SU-DHL-6 (cell line): ENCODE data around the gene NUCB2.

Source experiments
- H2AFZ ChIP-seq: fragments of 200-600 bp; sonication (generic); 2 replicates; pipeline ENCODE4 v1.6.1; 2014; ENCODE audit warnings: low read depth, mild to moderate bottlenecking, moderate library complexity, mixed read lengths, antibody characterized with exemption, low read length; ENCODE audit not compliant: severe bottlenecking
- H3F3A ChIP-seq: fragments of 200-600 bp; shearing (Covaris generic); 2 replicates; pipeline ENCODE4 v1.6.0; 2016; ENCODE audit warnings: antibody characterized with exemption, mild to moderate bottlenecking; ENCODE audit not compliant: insufficient read depth
- H3K27ac ChIP-seq: fragments of 200-600 bp; sonication (generic); 2 replicates; pipeline ENCODE4 v1.5.1; 2016; ENCODE audit warnings: low read depth, mild to moderate bottlenecking, low read length, moderate library complexity, mixed read lengths
- H3K27me3 ChIP-seq: fragments of 200-600 bp; sonication (generic), shearing (Covaris generic); 2 replicates; pipeline ENCODE4 v1.6.0; 2014; ENCODE audit warnings: mild to moderate bottlenecking, low read length
- H3K36me3 ChIP-seq: fragments of 200-600 bp; sonication (generic); 2 replicates; pipeline ENCODE4 v1.6.1; 2014; ENCODE audit warnings: mild to moderate bottlenecking, low read length, mixed read lengths
- H3K4me2 ChIP-seq: fragments of 300-600, 200-600 bp; shearing (Covaris generic), sonication (generic); 2 replicates; pipeline ENCODE4 v1.6.0; 2014; ENCODE audit warnings: low read length, low read depth, mild to moderate bottlenecking; ENCODE audit not compliant: poor library complexity, severe bottlenecking
- H3K4me3 ChIP-seq: fragments of 200-600 bp; sonication (generic); 2 replicates; pipeline ENCODE4 v1.5.1; 2014; ENCODE audit warnings: antibody characterized with exemption, low read length, mild to moderate bottlenecking, mixed read lengths; ENCODE audit not compliant: insufficient read depth, poor library complexity, severe bottlenecking
- H3K79me2 ChIP-seq: fragments of 200-600 bp; sonication (generic); 2 replicates; pipeline ENCODE4 v1.6.1; 2014; ENCODE audit warnings: mild to moderate bottlenecking, low read length, moderate library complexity; ENCODE audit not compliant: insufficient read depth
- H3K9ac ChIP-seq: fragments of 200-600 bp; sonication (generic); 2 replicates; pipeline ENCODE4 v1.7.0; 2014; ENCODE audit warnings: mild to moderate bottlenecking, low read length
- H3K9me2 ChIP-seq: fragments of 200-600 bp; sonication (generic); replicated peaks from 2 replicates; pipeline ENCODE4 v1.6.1; 2014; ENCODE audit warnings: low read length; ENCODE audit not compliant: insufficient read depth
- H3K9me3 ChIP-seq: fragments of 200-600 bp; sonication (generic); 2 replicates; pipeline ENCODE4 v1.6.1; 2014; ENCODE audit warnings: low read length, mixed read lengths; ENCODE audit not compliant: insufficient read depth
- H4K20me1 ChIP-seq: fragments of 200-600 bp; sonication (generic); 2 replicates; pipeline ENCODE4 v1.6.1; 2014; ENCODE audit warnings: low read depth, mild to moderate bottlenecking, antibody characterized with exemption, low read length, moderate library complexity, mixed read lengths
- CTCF ChIP-seq: fragments of 200-600 bp; sonication (generic); IDR thresholded peaks from one replicate; pipeline ENCODE4 v1.5.1; 2017; ENCODE audit warnings: antibody characterized with exemption, mild to moderate bottlenecking, low read length, moderate library complexity; ENCODE audit not compliant: insufficient read depth, poor library complexity, severe bottlenecking
- EZH2phosphoT487 ChIP-seq: fragments of 200-600 bp; sonication (generic), shearing (Covaris generic); conservative IDR thresholded peaks from 2 replicates; pipeline ENCODE4 v1.6.1; 2018; ENCODE audit warnings: mild to moderate bottlenecking, antibody characterized with exemption, low read length, moderate library complexity, mixed read lengths

NUCB2 gene

GRCh38 chr11:17294033-17294432 is 17.5 kb downstream of the NUCB2 start:
- Histone ChIP-seq H3K27ac (no peak overlapping the region), H3K4me3 (no peak overlapping the region), H3K9ac (no peak overlapping the region), H4K20me1 (0 out of 2 replicates have a peak, but pooled peaks cover 3% of the 10 kb centered on the region), H2AFZ (no peak overlapping the region), H3K27me3 (no peaks in the 10 kb centered on the region), H3K4me2 (no peak overlapping the region), H3F3A (no peaks in the 10 kb centered on the region), H3K9me3 (no peaks in the 10 kb centered on the region), H3K36me3 (peaks cover 25% of the 10 kb centered on the region), H3K79me2 (no peaks in the 10 kb centered on the region), H3K9me2 (no peaks in the 10 kb centered on the region)
- TF ChIP-seq EZH2phosphoT487 (no peak), CTCF (no peak)

GRCh38 chr11:17296852-17297559 is 20.5 kb downstream of the NUCB2 start:
- no peak overlapping the region for H3K4me3 ChIP-seq
- H3K79me2 ChIP-seq, result no peaks in the 10 kb centered on the region
- H3F3A ChIP-seq, result no peaks in the 10 kb centered on the region
- H3K27ac ChIP-seq, result no peak overlapping the region
- no peaks in the 10 kb centered on the region for H3K27me3 ChIP-seq
- H3K36me3 ChIP-seq, result peaks cover 8% of the 10 kb centered on the region; the same call in 1 of the 2 replicates
- H3K9me3 ChIP-seq, result no peaks in the 10 kb centered on the region
- no peaks in the 10 kb centered on the region for H4K20me1 ChIP-seq
- H3K4me2 ChIP-seq, result no peak overlapping the region
- H2AFZ ChIP-seq, result no peak overlapping the region
- H3K9ac ChIP-seq, result no peak overlapping the region
- H3K9me2 ChIP-seq, result no peaks in the 10 kb centered on the region
- TF ChIP-seq CTCF, result no peak
- no peak for TF ChIP-seq EZH2phosphoT487

- H3K36me3 ChIP-seq, result peaks cover 16% of the 10 kb centered on the region; the same call in 1 of the 2 replicates
- H3K9me3 ChIP-seq, result no peaks in the 10 kb centered on the region
- H3K9ac ChIP-seq, result no peak overlapping the region
- H4K20me1 ChIP-seq, result no peaks in the 10 kb centered on the region
- H3K79me2 ChIP-seq, result no peaks in the 10 kb centered on the region
- H3K4me2 ChIP-seq, result no peak overlapping the region
- no peaks in the 10 kb centered on the region for H3F3A ChIP-seq
- no peaks in the 10 kb centered on the region for H3K9me2 ChIP-seq
- no peak overlapping the region for H3K4me3 ChIP-seq
- no peaks in the 10 kb centered on the region for H3K27me3 ChIP-seq
- TF ChIP-seq EZH2phosphoT487 (no peak), CTCF (no peak)
- H2AFZ ChIP-seq, result no peak overlapping the region
- no peak overlapping the region for H3K27ac ChIP-seq
Measured at GRCh38 chr11:17298302-17298701, 21.8 kb downstream of the NUCB2 start.
